DND-41 (cell line): ENCODE data around the gene MAP3K5.

Experiments used
- CTCF ChIP-seq: IDR thresholded peaks from 2 replicates; pipeline ENCODE4 v1.5.1; 2012; ENCODE audit warnings: borderline replicate concordance, low read length, moderate library complexity, mild to moderate bottlenecking; ENCODE audit not compliant: poor library complexity, severe bottlenecking; ENCODE audit errors: extremely low read depth
- EZH2 ChIP-seq: IDR thresholded peaks from 3 replicates; pipeline ENCODE4 v1.6.1; 2012; ENCODE audit warnings: borderline replicate concordance, low read depth, mild to moderate bottlenecking, moderate library complexity, low read length, inconsistent platforms; ENCODE audit not compliant: severe bottlenecking

DNA sequence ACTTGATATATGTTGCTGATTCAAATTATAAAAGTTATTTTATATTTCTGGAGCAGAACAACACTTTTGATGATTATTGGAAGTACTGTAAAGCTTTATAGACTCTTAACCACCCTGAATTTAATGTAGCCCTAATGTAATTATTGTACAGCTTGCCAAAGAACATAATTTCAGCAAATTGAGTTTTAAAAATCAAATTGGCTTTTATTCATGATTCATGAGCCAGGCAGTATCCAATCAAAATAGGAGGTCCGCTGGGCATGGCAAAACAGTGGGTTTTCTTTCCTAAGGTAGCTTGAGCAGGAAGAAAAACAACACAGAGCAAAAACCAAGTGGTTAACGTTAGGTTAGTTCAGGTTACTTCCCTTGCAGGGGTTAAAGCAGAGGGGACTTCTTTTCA, 177.3 kb downstream of the MAP3K5 start:
- TF ChIP-seq CTCF (no peak), EZH2 (no peak)
